Natural killer cell (primary cell): ENCODE results near the gene UBE2M. TPM values are rescaled to one million over a fixed set of nuclear protein-coding genes. Genes with fewer than 3 reads are reported as not detected.

Source experiments
- ATAC-seq, 3 donors: fragments of 150-1000 bp in 2 of 3; fragments of 200-7000 bp in 1 of 3; cut with Tn5 transposase; 1 replicate in 1 of 3; 2 replicates in 2 of 3; pipeline ENCODE4 v1.10.0; 2021; ENCODE audit warnings: mild to moderate bottlenecking in 2 of 3, moderate library complexity in 2 of 3
- DNase-seq, 2 donors: peaks; one replicate each; pipeline versions ENCODE4 v3.0.0 to v3.0.0-alpha.2; 2013 to 2021; ENCODE audit warnings: mixed read lengths in 1 of 2
- H3K27ac ChIP-seq: one replicate; pipeline ENCODE4 v1.5.1; 2013; ENCODE audit warnings: mild to moderate bottlenecking, low read length
- H3K27me3 ChIP-seq: one replicate; pipeline ENCODE4 v1.6.1; 2013; ENCODE audit warnings: low read length; ENCODE audit not compliant: control insufficient read depth, insufficient read depth
- H3K36me3 ChIP-seq: one replicate; pipeline ENCODE4 v1.6.1; 2013; ENCODE audit warnings: low read length; ENCODE audit not compliant: control insufficient read depth, insufficient read depth
- H3K4me1 ChIP-seq: one replicate; pipeline ENCODE4 v1.6.1; 2013; ENCODE audit warnings: low read length; ENCODE audit not compliant: control insufficient read depth, insufficient read depth
- H3K4me3 ChIP-seq: one replicate; pipeline ENCODE4 v1.5.1; 2013; ENCODE audit warnings: low read length
- H3K9me3 ChIP-seq: one replicate; pipeline ENCODE4 v1.6.1; 2013; ENCODE audit warnings: low read length; ENCODE audit not compliant: control insufficient read depth, insufficient read depth
- H3K27ac Mint-ChIP-seq, 2 donors: one replicate each; pipeline ENCODE4 v1.8.0; 2022; ENCODE audit warnings: mild to moderate bottlenecking in 2 of 2, mixed read lengths in 2 of 2, moderate library complexity in 1 of 2
- H3K27me3 Mint-ChIP-seq, 2 donors: one replicate each; pipeline ENCODE4 v1.8.0; 2022; ENCODE audit warnings: low read depth in 2 of 2, mixed read lengths in 2 of 2
- H3K36me3 Mint-ChIP-seq: one replicate; pipeline ENCODE4 v1.8.0; 2022; ENCODE audit warnings: mixed read lengths
- H3K4me1 Mint-ChIP-seq, 2 donors: one replicate each; pipeline ENCODE4 v1.8.0; 2022; ENCODE audit warnings: mixed read lengths in 2 of 2
- H3K4me3 Mint-ChIP-seq: one replicate; pipeline ENCODE4 v1.8.0; 2022; ENCODE audit warnings: mild to moderate bottlenecking, moderate library complexity, mixed read lengths
- H3K9me3 Mint-ChIP-seq, 2 donors: one replicate each; pipeline ENCODE4 v1.8.0; 2022; ENCODE audit warnings: mixed read lengths in 2 of 2
- WGBS: methylation state at CpG from one replicate; pipeline ENCODE4 v1.1.7; 2013; ENCODE audit warnings: missing lambda C conversion rate; ENCODE audit not compliant: insufficient coverage; 5-methylcytosine and 5-hydroxymethylcytosine counted together
- intact Hi-C: fragments of 100-400 bp; cut with micrococcal nuclease; formaldehyde crosslinking; loops from one replicate; pipeline ENCODE4 v1.14.2; 2022
- total RNA-seq, 4 donors: library from RNA; stranded (reverse); fragments of 120-200 nt in 1 of 4; gene quantifications; one replicate each; pipeline versions ENCODE4 v1.2.3 to v1.2.4, GENCODE V29; 2013 to 2022
- TF ChIP-seq, protein P1 (sequence below): fragments of 200-600 bp; IDR thresholded peaks from one replicate; pipeline ENCODE4 v1.8.0; 2022; ENCODE audit warnings: antibody characterized with exemption

The UBE2M gene
- total RNA-seq, 3 donors from 2014 or later (not counting 1 experiment from before 2014, with no cell fraction given), result 71.0 to 89.5 (median 81.9) TPM

DNA sequence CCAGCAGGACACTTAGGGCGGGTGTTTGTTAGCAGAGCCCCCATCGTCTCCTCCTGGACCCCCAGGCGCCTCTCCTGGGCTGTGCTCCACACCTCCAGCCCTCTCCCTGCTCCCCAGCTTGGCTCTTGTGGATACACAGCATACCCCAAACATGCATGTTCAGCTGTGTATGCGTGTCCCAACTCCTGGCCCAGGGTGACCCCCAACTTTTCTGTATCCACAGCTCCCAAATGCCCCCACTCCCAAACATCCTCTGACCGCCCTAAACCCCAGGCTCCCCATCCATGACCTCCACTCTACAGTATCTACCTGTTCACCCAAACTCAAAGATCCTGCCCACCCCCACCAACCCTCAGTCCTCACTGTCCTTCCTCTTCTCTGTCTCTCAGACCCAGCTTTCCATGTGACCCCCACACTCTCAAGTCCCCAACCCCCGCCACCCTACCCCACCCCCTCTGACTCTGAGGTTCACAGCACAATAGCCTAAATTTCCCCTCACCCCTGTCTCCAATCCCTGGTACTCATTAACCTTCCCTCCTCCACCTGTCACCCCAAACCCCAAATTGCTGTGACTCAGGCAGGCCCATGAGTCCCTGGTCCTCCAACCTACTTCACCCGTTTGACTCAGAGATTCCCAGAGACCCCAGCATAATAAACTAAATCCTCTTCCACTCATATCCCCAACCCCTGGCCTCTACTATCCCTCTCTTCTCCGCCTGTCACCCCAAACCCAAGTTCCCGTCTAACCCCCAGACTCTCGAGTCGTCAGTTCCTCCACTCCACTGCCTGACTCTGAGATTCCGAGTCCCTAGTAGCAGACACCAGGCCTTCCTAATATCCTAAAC, 968 bp downstream of the UBE2M start:
- DNase-seq (no peak), ATAC-seq (no peak)
- intact Hi-C loops, result no loop called here
- no peaks in the 10 kb centered on the region for H3K27me3 ChIP-seq
- Mint-ChIP-seq H3K36me3 (no peaks in the 10 kb centered on the region), H3K4me3 (peak overlapping the region; percentile 98), H3K9me3 (no peaks in the 10 kb centered on the region), H3K27ac (peak overlapping the region; percentile 99), H3K27me3 (no peaks in the 10 kb centered on the region), H3K4me1 (peaks cover 38 to 88% of the 10 kb centered on the region in 2 donors)
- TF ChIP-seq, protein P1, sequence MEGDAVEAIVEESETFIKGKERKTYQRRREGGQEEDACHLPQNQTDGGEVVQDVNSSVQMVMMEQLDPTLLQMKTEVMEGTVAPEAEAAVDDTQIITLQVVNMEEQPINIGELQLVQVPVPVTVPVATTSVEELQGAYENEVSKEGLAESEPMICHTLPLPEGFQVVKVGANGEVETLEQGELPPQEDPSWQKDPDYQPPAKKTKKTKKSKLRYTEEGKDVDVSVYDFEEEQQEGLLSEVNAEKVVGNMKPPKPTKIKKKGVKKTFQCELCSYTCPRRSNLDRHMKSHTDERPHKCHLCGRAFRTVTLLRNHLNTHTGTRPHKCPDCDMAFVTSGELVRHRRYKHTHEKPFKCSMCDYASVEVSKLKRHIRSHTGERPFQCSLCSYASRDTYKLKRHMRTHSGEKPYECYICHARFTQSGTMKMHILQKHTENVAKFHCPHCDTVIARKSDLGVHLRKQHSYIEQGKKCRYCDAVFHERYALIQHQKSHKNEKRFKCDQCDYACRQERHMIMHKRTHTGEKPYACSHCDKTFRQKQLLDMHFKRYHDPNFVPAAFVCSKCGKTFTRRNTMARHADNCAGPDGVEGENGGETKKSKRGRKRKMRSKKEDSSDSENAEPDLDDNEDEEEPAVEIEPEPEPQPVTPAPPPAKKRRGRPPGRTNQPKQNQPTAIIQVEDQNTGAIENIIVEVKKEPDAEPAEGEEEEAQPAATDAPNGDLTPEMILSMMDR, result no peak
- H3K36me3 ChIP-seq, result peaks cover 24% of the 10 kb centered on the region
- peak overlapping the region; percentile 80 for H3K4me3 ChIP-seq
- H3K9me3 ChIP-seq, result no peaks in the 10 kb centered on the region
- peaks cover 71% of the 10 kb centered on the region for H3K4me1 ChIP-seq
- peak overlapping the region; percentile 92 for H3K27ac ChIP-seq
- 37% methylated on average over 12 of the region's 12 CpGs for WGBS

- DNase-seq, result peak in 1 of 2 donors; percentile 15
Observed at GRCh38 chr19:58556622-58557220, 1.7 kb downstream of the UBE2M start.

GRCh38 chr19:58555920-58556621, 2.3 kb downstream of the UBE2M start:
- H3K4me1 Mint-ChIP-seq, result peaks cover 38 to 75% of the 10 kb centered on the region in 2 donors
- TF ChIP-seq, protein P1, result no peak

More at GRCh38 chr19:58556622-58557220, 1.7 kb downstream of the UBE2M start:
- ATAC-seq, result no peak
- Mint-ChIP-seq H3K9me3 (no peaks in the 10 kb centered on the region), H3K27ac (peak overlapping the region; percentile 99), H3K36me3 (no peaks in the 10 kb centered on the region), H3K4me3 (peak overlapping the region; percentile 98), H3K27me3 (no peaks in the 10 kb centered on the region), H3K4me1 (peaks cover 38 to 82% of the 10 kb centered on the region in 2 donors)
- 68% methylated on average over 8 of the region's 10 CpGs for WGBS
- Histone ChIP-seq H3K36me3 (peaks cover 31% of the 10 kb centered on the region), H3K4me3 (no peak overlapping the region), H3K9me3 (no peaks in the 10 kb centered on the region), H3K27me3 (no peaks in the 10 kb centered on the region), H3K4me1 (peaks cover 64% of the 10 kb centered on the region), H3K27ac (peak overlapping the region; percentile 92)
- TF ChIP-seq, protein P1, result no peak
- intact Hi-C loops, result no loop called here

More at GRCh38 chr19:58555920-58556621, 2.3 kb downstream of the UBE2M start:
- Mint-ChIP-seq H3K4me3 (peak overlapping the region; percentile 98), H3K27ac (peak overlapping the region; percentile 99), H3K36me3 (no peaks in the 10 kb centered on the region), H3K9me3 (no peaks in the 10 kb centered on the region), H3K27me3 (no peaks in the 10 kb centered on the region)
- no peak for ATAC-seq
- Histone ChIP-seq H3K27me3 (no peaks in the 10 kb centered on the region), H3K9me3 (no peaks in the 10 kb centered on the region), H3K4me1 (peaks cover 57% of the 10 kb centered on the region), H3K27ac (peak overlapping the region; percentile 98), H3K36me3 (peaks cover 37% of the 10 kb centered on the region), H3K4me3 (no peak overlapping the region)
- no peak for DNase-seq
- intact Hi-C loops, result loop anchor here (1.0 kb wide), 1 partner anchor 12 kb away; the partner anchor contains the start of gene TRIM28
- 88% methylated on average over 15 of the region's 16 CpGs for WGBS
